Natural killer cell (primary cell): ENCODE data around the gene SCOC. TPM values are rescaled to one million over a fixed set of nuclear protein-coding genes. Genes with fewer than 3 reads are reported as not detected.

ENCODE experiments used
- ATAC-seq, 3 donors: fragments of 150-1000 bp in 2 of 3; fragments of 200-7000 bp in 1 of 3; cut with Tn5 transposase; 1 replicate in 1 of 3; 2 replicates in 2 of 3; pipeline ENCODE4 v1.10.0; 2021; ENCODE audit warnings: mild to moderate bottlenecking in 2 of 3, moderate library complexity in 2 of 3
- DNase-seq, 2 donors: peaks; one replicate each; pipeline versions ENCODE4 v3.0.0 to v3.0.0-alpha.2; 2013 to 2021; ENCODE audit warnings: mixed read lengths in 1 of 2
- H3K27ac ChIP-seq: one replicate; pipeline ENCODE4 v1.5.1; 2013; ENCODE audit warnings: mild to moderate bottlenecking, low read length
- H3K27me3 ChIP-seq: one replicate; pipeline ENCODE4 v1.6.1; 2013; ENCODE audit warnings: low read length; ENCODE audit not compliant: control insufficient read depth, insufficient read depth
- H3K36me3 ChIP-seq: one replicate; pipeline ENCODE4 v1.6.1; 2013; ENCODE audit warnings: low read length; ENCODE audit not compliant: control insufficient read depth, insufficient read depth
- H3K4me1 ChIP-seq: one replicate; pipeline ENCODE4 v1.6.1; 2013; ENCODE audit warnings: low read length; ENCODE audit not compliant: control insufficient read depth, insufficient read depth
- H3K4me3 ChIP-seq: one replicate; pipeline ENCODE4 v1.5.1; 2013; ENCODE audit warnings: low read length
- H3K9me3 ChIP-seq: one replicate; pipeline ENCODE4 v1.6.1; 2013; ENCODE audit warnings: low read length; ENCODE audit not compliant: control insufficient read depth, insufficient read depth
- H3K27ac Mint-ChIP-seq, 2 donors: one replicate each; pipeline ENCODE4 v1.8.0; 2022; ENCODE audit warnings: mild to moderate bottlenecking in 2 of 2, mixed read lengths in 2 of 2, moderate library complexity in 1 of 2
- H3K27me3 Mint-ChIP-seq, 2 donors: one replicate each; pipeline ENCODE4 v1.8.0; 2022; ENCODE audit warnings: low read depth in 2 of 2, mixed read lengths in 2 of 2
- H3K36me3 Mint-ChIP-seq: one replicate; pipeline ENCODE4 v1.8.0; 2022; ENCODE audit warnings: mixed read lengths
- H3K4me1 Mint-ChIP-seq, 2 donors: one replicate each; pipeline ENCODE4 v1.8.0; 2022; ENCODE audit warnings: mixed read lengths in 2 of 2
- H3K4me3 Mint-ChIP-seq: one replicate; pipeline ENCODE4 v1.8.0; 2022; ENCODE audit warnings: mild to moderate bottlenecking, moderate library complexity, mixed read lengths
- H3K9me3 Mint-ChIP-seq, 2 donors: one replicate each; pipeline ENCODE4 v1.8.0; 2022; ENCODE audit warnings: mixed read lengths in 2 of 2
- WGBS: methylation state at CpG from one replicate; pipeline ENCODE4 v1.1.7; 2013; ENCODE audit warnings: missing lambda C conversion rate; ENCODE audit not compliant: insufficient coverage; 5-methylcytosine and 5-hydroxymethylcytosine counted together
- intact Hi-C: fragments of 100-400 bp; cut with micrococcal nuclease; formaldehyde crosslinking; loops from one replicate; pipeline ENCODE4 v1.14.2; 2022
- total RNA-seq, 4 donors: library from RNA; stranded (reverse); fragments of 120-200 nt in 1 of 4; gene quantifications; one replicate each; pipeline versions ENCODE4 v1.2.3 to v1.2.4, GENCODE V29; 2013 to 2022
- TF ChIP-seq, protein P1 (sequence below): fragments of 200-600 bp; IDR thresholded peaks from one replicate; pipeline ENCODE4 v1.8.0; 2022; ENCODE audit warnings: antibody characterized with exemption

The SCOC gene
- total RNA-seq, 3 donors from 2014 or later (not counting 1 experiment from before 2014, with no cell fraction given) = 8.6 to 10.3 (median 9.4) TPM

DNA sequence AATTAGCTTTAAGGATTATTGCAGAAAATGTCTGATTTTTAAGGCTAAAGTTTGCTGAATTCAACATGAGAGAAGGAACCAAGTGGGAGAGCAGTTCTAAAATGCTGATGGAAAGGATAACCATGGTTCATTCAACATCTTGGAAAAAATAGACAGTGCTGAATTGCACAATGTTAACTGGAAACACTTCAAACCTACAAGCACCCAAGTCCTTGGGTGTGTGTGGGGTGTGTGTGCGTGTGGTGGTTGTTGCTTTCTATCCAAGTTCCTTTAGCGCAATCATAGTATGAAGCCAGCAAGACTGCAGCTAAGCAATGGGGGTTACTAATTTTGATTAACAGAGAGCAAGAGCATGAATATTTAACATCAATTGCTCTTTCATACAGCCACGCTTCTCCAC lies 29.3 kb upstream of the SCOC start:
- H3K9me3 Mint-ChIP-seq = no peaks in the 10 kb centered on the region
- 90% methylated on average over 3 of the region's 3 CpGs for WGBS

DNA sequence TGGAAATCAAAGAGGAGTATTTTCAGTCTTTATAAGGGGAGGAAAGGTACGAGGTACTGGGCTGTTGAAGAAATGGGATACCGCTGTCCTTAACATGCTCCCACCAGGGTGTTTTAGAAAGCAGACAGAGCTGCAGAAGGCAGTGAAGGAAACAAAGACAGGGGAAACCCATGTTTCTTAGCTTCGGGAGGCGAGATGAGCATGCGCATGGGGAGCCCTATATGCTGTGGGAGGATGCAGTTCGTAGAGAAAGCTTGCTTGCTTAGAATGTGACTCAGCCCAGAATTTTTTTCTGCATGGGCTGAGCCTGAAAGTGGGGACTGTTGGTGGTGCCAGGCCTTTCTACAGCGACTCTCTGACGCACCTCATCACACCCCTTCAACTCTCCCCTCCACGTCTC lies 28.8 kb upstream of the SCOC start:
- no peak overlapping the region for H3K27ac Mint-ChIP-seq
- no peak for ATAC-seq
- H3K4me3 Mint-ChIP-seq = no peak overlapping the region
- Histone ChIP-seq H3K27me3 (no peaks in the 10 kb centered on the region), H3K4me1 (no peaks in the 10 kb centered on the region), H3K27ac (no peak overlapping the region), H3K9me3 (no peaks in the 10 kb centered on the region), H3K36me3 (no peaks in the 10 kb centered on the region), H3K4me3 (no peak overlapping the region)
- TF ChIP-seq, protein P1, sequence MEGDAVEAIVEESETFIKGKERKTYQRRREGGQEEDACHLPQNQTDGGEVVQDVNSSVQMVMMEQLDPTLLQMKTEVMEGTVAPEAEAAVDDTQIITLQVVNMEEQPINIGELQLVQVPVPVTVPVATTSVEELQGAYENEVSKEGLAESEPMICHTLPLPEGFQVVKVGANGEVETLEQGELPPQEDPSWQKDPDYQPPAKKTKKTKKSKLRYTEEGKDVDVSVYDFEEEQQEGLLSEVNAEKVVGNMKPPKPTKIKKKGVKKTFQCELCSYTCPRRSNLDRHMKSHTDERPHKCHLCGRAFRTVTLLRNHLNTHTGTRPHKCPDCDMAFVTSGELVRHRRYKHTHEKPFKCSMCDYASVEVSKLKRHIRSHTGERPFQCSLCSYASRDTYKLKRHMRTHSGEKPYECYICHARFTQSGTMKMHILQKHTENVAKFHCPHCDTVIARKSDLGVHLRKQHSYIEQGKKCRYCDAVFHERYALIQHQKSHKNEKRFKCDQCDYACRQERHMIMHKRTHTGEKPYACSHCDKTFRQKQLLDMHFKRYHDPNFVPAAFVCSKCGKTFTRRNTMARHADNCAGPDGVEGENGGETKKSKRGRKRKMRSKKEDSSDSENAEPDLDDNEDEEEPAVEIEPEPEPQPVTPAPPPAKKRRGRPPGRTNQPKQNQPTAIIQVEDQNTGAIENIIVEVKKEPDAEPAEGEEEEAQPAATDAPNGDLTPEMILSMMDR = no peak
- intact Hi-C loops = no loop called here
- no peaks in the 10 kb centered on the region for H3K9me3 Mint-ChIP-seq
- WGBS = 85% methylated on average over 6 of the region's 9 CpGs
- no peaks in the 10 kb centered on the region for H3K36me3 Mint-ChIP-seq
- peaks cover 4 to 5% of the 10 kb centered on the region in 2 donors for H3K4me1 Mint-ChIP-seq
- DNase-seq = no peak
- peaks cover 20 to 22% of the 10 kb centered on the region in 2 donors for H3K27me3 Mint-ChIP-seq

More for the DNA sequence above, 29.3 kb upstream of the SCOC start:
- no peak for DNase-seq
- Mint-ChIP-seq H3K27me3 (peaks cover 16 to 17% of the 10 kb centered on the region in 2 donors), H3K27ac (no peak overlapping the region), H3K4me1 (peaks cover 4 to 5% of the 10 kb centered on the region in 2 donors), H3K36me3 (no peaks in the 10 kb centered on the region), H3K4me3 (no peak overlapping the region)
- Histone ChIP-seq H3K27me3 (no peaks in the 10 kb centered on the region), H3K4me3 (no peak overlapping the region), H3K36me3 (no peaks in the 10 kb centered on the region), H3K27ac (no peak overlapping the region), H3K9me3 (no peaks in the 10 kb centered on the region), H3K4me1 (no peaks in the 10 kb centered on the region)
- intact Hi-C loops = no loop called here
- ATAC-seq = no peak
- TF ChIP-seq, protein P1 = no peak

DNA sequence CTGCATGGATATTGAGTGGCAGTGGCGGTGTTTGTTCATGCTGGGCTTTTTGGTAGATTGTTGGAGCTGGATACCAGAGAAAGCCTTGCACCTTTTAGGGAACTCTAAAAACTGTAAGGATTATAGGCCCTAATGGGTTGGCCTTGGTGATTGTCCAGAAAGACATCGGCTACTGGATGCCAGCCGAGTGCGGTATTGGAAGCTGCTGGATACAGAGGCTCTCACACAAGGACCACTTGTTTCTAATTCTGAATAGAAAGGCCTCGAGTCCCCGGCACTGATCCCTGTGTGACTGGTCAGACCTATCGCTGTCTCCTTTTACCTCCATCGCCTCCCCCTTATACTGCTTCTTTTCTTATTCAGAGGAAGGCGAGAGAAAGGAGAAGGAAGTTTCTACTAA lies 27.3 kb upstream of the SCOC start:
- H3K36me3 ChIP-seq = no peaks in the 10 kb centered on the region
- DNase-seq (no peak), ATAC-seq (no peak)
- H3K27ac Mint-ChIP-seq = no peak overlapping the region
- intact Hi-C loops = no loop called here
- no peaks in the 10 kb centered on the region for H3K9me3 ChIP-seq
- H3K4me1 ChIP-seq = no peaks in the 10 kb centered on the region
- H3K4me1 Mint-ChIP-seq = peaks cover 4 to 5% of the 10 kb centered on the region in 2 donors
- 82% methylated on average over 6 of the region's 9 CpGs for WGBS
- no peaks in the 10 kb centered on the region for H3K9me3 Mint-ChIP-seq
- peaks cover 25 to 33% of the 10 kb centered on the region in 2 donors for H3K27me3 Mint-ChIP-seq
- H3K27ac ChIP-seq = no peak overlapping the region
- H3K36me3 Mint-ChIP-seq = no peaks in the 10 kb centered on the region
- no peak overlapping the region for H3K4me3 Mint-ChIP-seq
- H3K4me3 ChIP-seq = no peak overlapping the region
- no peaks in the 10 kb centered on the region for H3K27me3 ChIP-seq
- TF ChIP-seq, protein P1 = no peak

DNA sequence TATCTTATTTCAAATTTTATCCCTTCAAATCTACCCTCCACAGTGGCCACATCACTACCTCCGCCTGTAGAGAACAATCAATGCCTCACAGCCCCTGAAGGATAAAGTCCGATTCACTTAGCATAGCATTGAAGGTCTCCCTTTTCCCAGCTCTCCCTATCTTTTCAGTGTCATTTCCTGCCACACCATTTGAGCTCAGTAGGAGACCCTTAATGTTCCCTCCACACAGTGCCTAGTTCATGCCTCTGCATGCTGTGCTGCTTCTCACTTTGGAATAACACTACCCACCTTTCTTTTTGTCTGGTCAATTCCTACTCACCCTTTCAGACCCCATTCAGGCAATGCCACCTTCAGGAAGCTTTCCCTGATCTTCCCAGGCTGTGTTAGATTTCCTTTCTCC lies 23.6 kb upstream of the SCOC start:
- H3K9me3 ChIP-seq = no peaks in the 10 kb centered on the region
- 93% methylated on average over 2 of the region's 2 CpGs for WGBS
- H3K36me3 ChIP-seq = no peaks in the 10 kb centered on the region
- Mint-ChIP-seq H3K27me3 (peaks cover 17 to 18% of the 10 kb centered on the region in 2 donors), H3K36me3 (no peaks in the 10 kb centered on the region), H3K4me1 (peaks cover 0 to 5% of the 10 kb centered on the region in 2 donors), H3K4me3 (no peak overlapping the region), H3K9me3 (no peaks in the 10 kb centered on the region), H3K27ac (no peak overlapping the region)
- H3K4me3 ChIP-seq = no peak overlapping the region
- intact Hi-C loops = no loop called here
- no peak overlapping the region for H3K27ac ChIP-seq
- DNase-seq (no peak), ATAC-seq (no peak)
- no peaks in the 10 kb centered on the region for H3K27me3 ChIP-seq
- H3K4me1 ChIP-seq = no peaks in the 10 kb centered on the region
- TF ChIP-seq, protein P1 = no peak
